K562 (cell line): ENCODE results near the gene LCN12. TPM values are rescaled to one million over a fixed set of nuclear protein-coding genes. Genes with fewer than 3 reads are reported as not detected.

Source experiments
- ARID4B ChIP-seq: sonication (generic); formaldehyde crosslinking; IDR thresholded peaks from 2 replicates; pipeline ENCODE4 v1.8.0; 2022; ENCODE audit warnings: mild to moderate bottlenecking, missing genetic modification reagents
- DACH1 ChIP-seq: fragments of 450-650 bp; IDR thresholded peaks from 2 replicates; pipeline ENCODE4 v1.6.1; 2018; ENCODE audit not compliant: partially characterized antibody
- ELF1 ChIP-seq: fragments of 200-800 bp; sonication (Bioruptor generic); IDR thresholded peaks from 2 replicates; pipeline ENCODE4 v1.6.1; 2016; ENCODE audit warnings: missing genetic modification characterization, missing compliant biosample characterization
- ETS2 ChIP-seq: IDR thresholded peaks from 2 replicates; pipeline ENCODE4 v1.6.1; 2016; ENCODE audit warnings: borderline replicate concordance, missing genetic modification characterization, mild to moderate bottlenecking, moderate library complexity, missing compliant biosample characterization; ENCODE audit not compliant: poor library complexity, severe bottlenecking
- FIP1L1 ChIP-seq: fragments of 200-400 bp; formaldehyde crosslinking; IDR thresholded peaks from 2 replicates; pipeline ENCODE4 v1.6.1; 2018; ENCODE audit warnings: mild to moderate bottlenecking, low read depth, low read length; ENCODE audit not compliant: poor library complexity, severe bottlenecking
- GATAD2B ChIP-seq: fragments of 450-650 bp; IDR thresholded peaks from 2 replicates; pipeline ENCODE4 v1.6.1; 2017; ENCODE audit warnings: mild to moderate bottlenecking, borderline replicate concordance
- MAFK ChIP-seq: IDR thresholded peaks from 2 replicates; pipeline ENCODE4 v1.6.1; 2011; ENCODE audit warnings: low read length, improper control_type of control experiment
- MEF2D ChIP-seq: conservative IDR thresholded peaks from 2 replicates; pipeline ENCODE4 v1.6.1; 2016; ENCODE audit warnings: low read depth, missing genetic modification characterization, missing compliant biosample characterization
- MTA3 ChIP-seq: fragments of 450-650 bp; formaldehyde crosslinking; IDR thresholded peaks from 2 replicates; pipeline ENCODE4 v1.6.1; 2017; ENCODE audit warnings: mild to moderate bottlenecking, borderline replicate concordance
- NRF1 ChIP-seq, 2 experiments: fragments of 450-650 bp; IDR thresholded peaks in 1 of 2; conservative IDR thresholded peaks in 1 of 2; 2 replicates each; pipeline ENCODE4 v1.6.1; 2014; ENCODE audit warnings: mild to moderate bottlenecking in 2 of 2
- PHF20 ChIP-seq: fragments of 450-650 bp; IDR thresholded peaks from 2 replicates; pipeline ENCODE4 v1.6.1; 2018; ENCODE audit not compliant: partially characterized antibody
- PHF8 ChIP-seq: fragments of 200-600 bp; sonication (generic); IDR thresholded peaks from 2 replicates; pipeline ENCODE4 v1.6.1; 2012; ENCODE audit warnings: mixed run types, mild to moderate bottlenecking, inconsistent platforms, low read length, moderate library complexity, borderline replicate concordance
- POLR2H ChIP-seq: IDR thresholded peaks from 2 replicates; pipeline ENCODE4 v1.6.1; 2016; ENCODE audit warnings: missing genetic modification characterization, low read depth, mild to moderate bottlenecking, control low read depth, missing compliant biosample characterization, moderate library complexity
- RB1 ChIP-seq: fragments of 450-650 bp; IDR thresholded peaks from 2 replicates; pipeline ENCODE4 v1.6.1; 2017; ENCODE audit warnings: low read depth, mild to moderate bottlenecking
- RBFOX2 ChIP-seq: fragments of 200-400 bp; formaldehyde crosslinking; IDR thresholded peaks from 2 replicates; pipeline ENCODE4 v1.6.1; 2017; ENCODE audit warnings: low read depth, mild to moderate bottlenecking, low read length, moderate library complexity
- TGIF2 ChIP-seq: sonication (generic); formaldehyde crosslinking; IDR thresholded peaks from 2 replicates; pipeline ENCODE4 v1.8.1; 2022; ENCODE audit warnings: mild to moderate bottlenecking, missing genetic modification reagents, moderate library complexity
- polyA plus RNA-seq, 8 experiments: library from polyadenylated mRNA; depleted of rRNA in 4 of 8; stranded (reverse) in 5 of 8; unstranded in 3 of 8; fragments of >200 nt; fragmentation: Nextera tagmentation in 2 of 8; fragmentation: Illumina TruSeq in 1 of 8; extraction: Ambion mirVana in 2 of 8; extraction: Trizol in 1 of 8; gene quantifications; 2 replicates each; pipeline versions ENCODE4 v1.2.1 to v1.2.3, GENCODE V29; 2011 to 2014; ENCODE audit warnings: inconsistent platforms in 1 of 8, missing spikeins in 1 of 8
- total RNA-seq, 7 experiments: library from RNA; depleted of rRNA in 6 of 7; stranded (reverse); fragments of >200 nt in 6 of 7; fragmentation: Illumina TruSeq in 2 of 7; extraction: Trizol in 2 of 7; gene quantifications; 2 replicates each; pipeline versions ENCODE4 v1.2.1 to v1.2.3, GENCODE V29; 2011 to 2021; ENCODE audit warnings: low replicate concordance in 1 of 7
- TF ChIP-seq, protein P1 (sequence below), 2 experiments: IDR thresholded peaks; 2 replicates each; pipeline ENCODE4 v1.6.1; 2012; ENCODE audit warnings: improper control_type of control experiment in 2 of 2, low read depth in 2 of 2, low read length in 2 of 2, borderline replicate concordance in 1 of 2
- TF ChIP-seq, protein P2 (sequence below): fragments of 200-800 bp; sonication (Bioruptor generic); IDR thresholded peaks from 2 replicates; pipeline ENCODE4 v1.6.1; 2017; ENCODE audit warnings: missing genetic modification characterization, missing compliant biosample characterization

Gene LCN12
- total and polyA plus RNA-seq, 9 of the 15 experiments (the other 6 are each of a cell fraction or from before 2014, with no cell fraction given) = 0.05 TPM; not detected in 8

GRCh38 chr9:136991993-136992818 lies 40.1 kb downstream of the LCN12 start, which contains the start of gene PAXX (continued):
- TF ChIP-seq, protein P1, sequence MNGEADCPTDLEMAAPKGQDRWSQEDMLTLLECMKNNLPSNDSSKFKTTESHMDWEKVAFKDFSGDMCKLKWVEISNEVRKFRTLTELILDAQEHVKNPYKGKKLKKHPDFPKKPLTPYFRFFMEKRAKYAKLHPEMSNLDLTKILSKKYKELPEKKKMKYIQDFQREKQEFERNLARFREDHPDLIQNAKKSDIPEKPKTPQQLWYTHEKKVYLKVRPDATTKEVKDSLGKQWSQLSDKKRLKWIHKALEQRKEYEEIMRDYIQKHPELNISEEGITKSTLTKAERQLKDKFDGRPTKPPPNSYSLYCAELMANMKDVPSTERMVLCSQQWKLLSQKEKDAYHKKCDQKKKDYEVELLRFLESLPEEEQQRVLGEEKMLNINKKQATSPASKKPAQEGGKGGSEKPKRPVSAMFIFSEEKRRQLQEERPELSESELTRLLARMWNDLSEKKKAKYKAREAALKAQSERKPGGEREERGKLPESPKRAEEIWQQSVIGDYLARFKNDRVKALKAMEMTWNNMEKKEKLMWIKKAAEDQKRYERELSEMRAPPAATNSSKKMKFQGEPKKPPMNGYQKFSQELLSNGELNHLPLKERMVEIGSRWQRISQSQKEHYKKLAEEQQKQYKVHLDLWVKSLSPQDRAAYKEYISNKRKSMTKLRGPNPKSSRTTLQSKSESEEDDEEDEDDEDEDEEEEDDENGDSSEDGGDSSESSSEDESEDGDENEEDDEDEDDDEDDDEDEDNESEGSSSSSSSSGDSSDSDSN (IDR thresholded peaks at IDR 0.05; ENCODE audit: borderline replicate concordance in 1 of 2, low read depth in 2 of 2, low read length in 2 of 2) = 0 out of 4 replicates have a peak, but pooled peaks of 1 of the 2 experiments have one; percentile 23
- TF ChIP-seq TGIF2 (CRISPR knock-in tag) (no peak), POLR2H (tag) (peak; percentile 89), MAFK (no peak), MTA3 (peak; percentile 1; the same call in 1 of the 2 replicates), FIP1L1 (peak; percentile 10), ETS2 (tag) (no peak), RBFOX2 (peak; percentile 82), PHF8 (peak; percentile 81; the same call in 1 of the 2 replicates), DACH1 (no peak), ARID4B (CRISPR knock-in tag) (peak; percentile 95), MEF2D (tag) (no peak), ELF1 (tag) (peak; percentile 43), NRF1 (conservative IDR thresholded peaks at IDR 0.05 in 1 of 2, IDR thresholded peaks at IDR 0.05 in 1 of 2) (peak; percentile 14 to 74), PHF20 (peak; percentile 39), GATAD2B (peak; percentile 89), RB1 (peak; percentile 96)
- TF ChIP-seq, protein P2, sequence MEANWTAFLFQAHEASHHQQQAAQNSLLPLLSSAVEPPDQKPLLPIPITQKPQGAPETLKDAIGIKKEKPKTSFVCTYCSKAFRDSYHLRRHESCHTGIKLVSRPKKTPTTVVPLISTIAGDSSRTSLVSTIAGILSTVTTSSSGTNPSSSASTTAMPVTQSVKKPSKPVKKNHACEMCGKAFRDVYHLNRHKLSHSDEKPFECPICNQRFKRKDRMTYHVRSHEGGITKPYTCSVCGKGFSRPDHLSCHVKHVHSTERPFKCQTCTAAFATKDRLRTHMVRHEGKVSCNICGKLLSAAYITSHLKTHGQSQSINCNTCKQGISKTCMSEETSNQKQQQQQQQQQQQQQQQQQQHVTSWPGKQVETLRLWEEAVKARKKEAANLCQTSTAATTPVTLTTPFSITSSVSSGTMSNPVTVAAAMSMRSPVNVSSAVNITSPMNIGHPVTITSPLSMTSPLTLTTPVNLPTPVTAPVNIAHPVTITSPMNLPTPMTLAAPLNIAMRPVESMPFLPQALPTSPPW (CRISPR knock-in tag) = peak; percentile 80
